NK-92 (cell line): ENCODE results near the gene CCT3.
A peak's percentile ranks its signal among the peaks of the same experiment; 100 is the strongest.

ENCODE experiments used
- DNase-seq: peaks from one replicate; lab custom pipeline; 2025; ENCODE audit not compliant: unreplicated experiment; lab: John Stamatoyannopoulos, UW

The CCT3 gene

GRCh38 chr1:156282479-156283222, 55.4 kb downstream of the CCT3 start, which contains the start of gene SMG5:
Gene SMG5 (minus strand): TSS chr1:156282825. CDS start chr1:156282680, 145 bp downstream.
- DNase-seq = peak; percentile 76

- DNase-seq = no peak
Measured at GRCh38 chr1:156281693-156282478, 56.2 kb downstream of the CCT3 start.

- no peak for DNase-seq
Measured at GRCh38 chr1:156281281-156281680, 56.8 kb downstream of the CCT3 start.

- DNase-seq = no peak
Measured at GRCh38 chr1:156279837-156280236, 58.3 kb downstream of the CCT3 start.

GRCh38 chr1:156276966-156277381, 61.1 kb downstream of the CCT3 start:
- DNase-seq = no peak

GRCh38 chr1:156276532-156276931, 61.6 kb downstream of the CCT3 start:
- no peak for DNase-seq

- DNase-seq = no peak
Measured at GRCh38 chr1:156270314-156270713, 67.8 kb downstream of the CCT3 start.

- DNase-seq = no peak
Measured at GRCh38 chr1:156268336-156268735, 69.8 kb downstream of the CCT3 start.

- DNase-seq = no peak
Measured at GRCh38 chr1:156266051-156266450, 72.0 kb downstream of the CCT3 start.

- DNase-seq = no peak
Measured at GRCh38 chr1:156263288-156263655, 74.8 kb downstream of the CCT3 start.

GRCh38 chr1:156262461-156263287, 75.4 kb downstream of the CCT3 start:
- no peak for DNase-seq

GRCh38 chr1:156260896-156261295, 77.2 kb downstream of the CCT3 start:
- DNase-seq = no peak

- DNase-seq = no peak
Measured at GRCh38 chr1:156259805-156260204, 78.3 kb downstream of the CCT3 start.
